Uterus (tissue), 2 donors: ENCODE data around the gene PPRC1.

Experiments used
- CTCF ChIP-seq, 4 experiments: fragments of 200-600 bp in 2 of 4; fragments of 450-650 bp in 2 of 4; sonication (generic) in 2 of 4; IDR thresholded peaks; one replicate each; pipeline ENCODE4 v1.5.1; 2016 to 2019; ENCODE audit warnings: antibody characterized with exemption in 4 of 4, mild to moderate bottlenecking in 2 of 4, moderate library complexity in 1 of 4
- POLR2A ChIP-seq, 2 donors: fragments of 450-650 bp; IDR thresholded peaks; one replicate each; pipeline ENCODE4 v1.6.1; 2016; ENCODE audit warnings: antibody characterized with exemption in 2 of 2, mild to moderate bottlenecking in 1 of 2, moderate library complexity in 1 of 2

DNA sequence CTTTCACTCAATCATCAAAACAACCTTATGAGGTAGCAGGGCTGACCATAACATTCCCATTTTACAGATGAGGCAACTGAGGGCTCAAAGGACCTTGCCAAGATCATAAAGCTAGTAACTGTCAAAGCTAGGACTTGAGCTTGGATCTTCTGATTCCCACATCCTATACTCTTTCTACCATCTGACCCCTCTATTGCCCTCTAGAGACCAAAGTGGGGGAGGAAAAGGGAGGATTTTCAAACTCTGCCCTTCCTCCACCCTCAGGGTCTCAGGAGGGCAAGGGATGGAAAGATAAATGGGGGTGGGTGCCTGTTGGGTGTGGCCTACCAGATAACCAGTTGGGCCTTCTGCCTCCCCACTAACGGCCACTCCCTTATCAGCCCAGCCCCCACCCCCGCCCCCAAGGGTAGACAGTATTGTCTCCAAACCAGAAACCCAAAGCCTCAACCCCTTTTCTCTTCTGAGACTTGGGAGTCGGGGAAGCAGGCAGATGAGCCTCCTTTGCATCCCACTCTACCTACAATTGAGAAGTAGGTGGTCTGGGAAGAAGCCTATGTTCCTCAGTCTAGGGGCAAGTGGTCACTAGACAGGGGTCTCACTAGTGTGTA lies 20.5 kb upstream of the PPRC1 start:
- no peak for TF ChIP-seq CTCF (IDR thresholded peaks at IDR 0.05)
- TF ChIP-seq POLR2A (IDR thresholded peaks at IDR 0.05), result no peak
